Spleen (tissue), 11 donors: ENCODE data around the gene SULT1C2. TPM values are rescaled to one million over a fixed set of nuclear protein-coding genes. Genes with fewer than 3 reads are reported as not detected.

Experiments used
- DNase-seq: peaks from one replicate; pipeline ENCODE4 v3.0.0-alpha.2; 2020
- H3K27ac ChIP-seq, 8 donors: fragments of 200-600 bp; sonication (generic) in 7 of 8; 1 replicate in 4 of 8; 2 replicates in 4 of 8; pipeline versions ENCODE4 v1.5.0 to v1.8.0; 2016 to 2021; ENCODE audit warnings: inconsistent platforms in 4 of 8, mild to moderate bottlenecking in 4 of 8, moderate library complexity in 1 of 8
- H3K27me3 ChIP-seq, 7 donors: fragments of 200-600 bp; sonication (generic) in 6 of 7; replicated peaks in 1 of 7; 1 replicate in 4 of 7; 2 replicates in 3 of 7; pipeline versions ENCODE4 v1.5.0 to v1.8.0; 2016 to 2021; ENCODE audit warnings: inconsistent platforms in 3 of 7, mild to moderate bottlenecking in 1 of 7
- H3K36me3 ChIP-seq, 6 donors: fragments of 200-600 bp; sonication (generic) in 5 of 6; 1 replicate in 4 of 6; 2 replicates in 2 of 6; pipeline versions ENCODE4 v1.5.0 to v1.8.0; 2016 to 2021; ENCODE audit warnings: inconsistent platforms in 2 of 6
- H3K4me1 ChIP-seq, 6 donors: fragments of 200-600 bp; sonication (generic) in 5 of 6; 1 replicate in 3 of 6; 2 replicates in 3 of 6; pipeline versions ENCODE4 v1.5.0 to v1.8.0; 2016 to 2021; ENCODE audit warnings: inconsistent platforms in 3 of 6
- H3K4me3 ChIP-seq, 8 donors: fragments of 200-600 bp; sonication (generic) in 7 of 8; 1 replicate in 4 of 8; 2 replicates in 4 of 8; pipeline versions ENCODE4 v1.5.0 to v1.8.0; 2016 to 2021; ENCODE audit warnings: inconsistent platforms in 4 of 8, mild to moderate bottlenecking in 4 of 8, moderate library complexity in 2 of 8
- H3K9me3 ChIP-seq, 8 donors: fragments of 200-600 bp; sonication (generic) in 7 of 8; 1 replicate in 4 of 8; 2 replicates in 4 of 8; pipeline versions ENCODE4 v1.5.0 to v1.8.0; 2016 to 2021; ENCODE audit warnings: inconsistent platforms in 4 of 8
- POLR2A ChIP-seq, 3 donors: fragments of 450-650 bp; IDR thresholded peaks; one replicate each; pipeline ENCODE4 v1.5.1; 2017; ENCODE audit warnings: antibody characterized with exemption in 3 of 3, mild to moderate bottlenecking in 1 of 3
- POLR2AphosphoS5 ChIP-seq, 3 donors: sonication (generic); formaldehyde crosslinking; IDR thresholded peaks; one replicate each; pipeline ENCODE4 v1.5.1; 2017; ENCODE audit warnings: antibody characterized with exemption in 3 of 3
- WGBS, 5 donors: extraction: QIAGEN DNeasy Blood & Tissue Kit in 3 of 5; methylation state at CpG; one replicate each; pipeline versions ENCODE4 v1.1.5 to v1.1.7; 2013 to 2018; 5-methylcytosine and 5-hydroxymethylcytosine counted together
- intact Hi-C: fragments of 100-400 bp; cut with DNase I; formaldehyde crosslinking; loops from one replicate; pipeline ENCODE4 v1.15.0; 2023; ENCODE audit warnings: low total_unique reads
- polyA plus RNA-seq, 3 donors: library from polyadenylated mRNA; stranded (reverse); fragments of 200-250 nt; gene quantifications; one replicate each; pipeline ENCODE4 v1.2.1, GENCODE V29; 2013
- total RNA-seq, 7 donors: library from RNA; depleted of rRNA in 3 of 7; stranded (reverse); fragments of >200 nt in 3 of 7; fragmentation: NEBNext Ultra II Directional in 4 of 7; extraction: Animal tissue kit (Norgen Biotek cat#: 25700) in 4 of 7; gene quantifications; one replicate each; pipeline versions ENCODE4 v1.1.0 to v1.2.1, GENCODE V29; 2016 to 2021
- TF ChIP-seq, protein P1 (sequence below), 11 experiments: fragments of 200-600 bp in 7 of 11; fragments of 450-650 bp in 4 of 11; sonication (generic) in 4 of 11; IDR thresholded peaks in 8 of 11; conservative IDR thresholded peaks in 3 of 11; 1 replicate in 7 of 11; 2 replicates in 4 of 11; pipeline versions ENCODE4 v1.4.0 to v1.8.0; 2016 to 2021; ENCODE audit warnings: antibody characterized with exemption in 11 of 11, inconsistent platforms in 4 of 11, mild to moderate bottlenecking in 1 of 11
- donor health status: healthy with polysubstance abuse.
- donor health status: DM: no; HTN: no; CAD: no; lungs with moderate emphysema.
- donor health status: DM: no; HTN: no; CAD: no.
- donor health status: Bipolar disorder and iron deficiency.
- donor health status: healthy.
- donor health status: DM: no; HTN: no; CAD: no.
- donor health status: DM: yes; HTN: yes; CAD: no.

The SULT1C2 gene
- total and polyA plus RNA-seq, 10 donors: 0.17 to 2.7 (median 0.83) TPM; not detected in 1

DNA sequence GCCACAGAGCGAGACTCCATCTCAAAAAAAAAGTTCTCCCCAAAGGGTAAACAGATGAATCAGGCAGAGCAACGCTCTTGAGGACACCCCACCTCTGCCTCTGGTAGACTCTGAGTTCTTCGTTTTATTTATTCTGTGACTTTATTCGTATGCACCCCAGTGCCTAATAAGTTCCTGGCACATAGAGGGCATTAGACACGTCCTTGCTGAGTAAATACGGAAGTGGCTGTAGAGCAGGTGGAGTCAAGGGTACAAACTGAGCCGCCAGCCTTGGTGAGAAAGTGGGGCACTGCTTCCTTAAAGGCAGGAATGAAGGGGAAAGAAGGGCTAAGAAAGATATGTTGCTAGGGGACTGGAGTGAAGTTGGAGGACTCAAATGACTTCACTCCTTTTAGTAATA lies 12.9 kb downstream of the SULT1C2 start:
- H3K27me3 ChIP-seq: no peaks in the 10 kb centered on the region
- no peaks in the 10 kb centered on the region for H3K9me3 ChIP-seq
- TF ChIP-seq POLR2AphosphoS5 (IDR thresholded peaks at IDR 0.05): no peak
- no peak for TF ChIP-seq POLR2A (IDR thresholded peaks at IDR 0.05)
- TF ChIP-seq, protein P1, sequence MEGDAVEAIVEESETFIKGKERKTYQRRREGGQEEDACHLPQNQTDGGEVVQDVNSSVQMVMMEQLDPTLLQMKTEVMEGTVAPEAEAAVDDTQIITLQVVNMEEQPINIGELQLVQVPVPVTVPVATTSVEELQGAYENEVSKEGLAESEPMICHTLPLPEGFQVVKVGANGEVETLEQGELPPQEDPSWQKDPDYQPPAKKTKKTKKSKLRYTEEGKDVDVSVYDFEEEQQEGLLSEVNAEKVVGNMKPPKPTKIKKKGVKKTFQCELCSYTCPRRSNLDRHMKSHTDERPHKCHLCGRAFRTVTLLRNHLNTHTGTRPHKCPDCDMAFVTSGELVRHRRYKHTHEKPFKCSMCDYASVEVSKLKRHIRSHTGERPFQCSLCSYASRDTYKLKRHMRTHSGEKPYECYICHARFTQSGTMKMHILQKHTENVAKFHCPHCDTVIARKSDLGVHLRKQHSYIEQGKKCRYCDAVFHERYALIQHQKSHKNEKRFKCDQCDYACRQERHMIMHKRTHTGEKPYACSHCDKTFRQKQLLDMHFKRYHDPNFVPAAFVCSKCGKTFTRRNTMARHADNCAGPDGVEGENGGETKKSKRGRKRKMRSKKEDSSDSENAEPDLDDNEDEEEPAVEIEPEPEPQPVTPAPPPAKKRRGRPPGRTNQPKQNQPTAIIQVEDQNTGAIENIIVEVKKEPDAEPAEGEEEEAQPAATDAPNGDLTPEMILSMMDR (IDR thresholded peaks at IDR 0.05 in 8 of 11, conservative IDR thresholded peaks at IDR 0.05 in 3 of 11): no peak
- no peaks in the 10 kb centered on the region for H3K4me1 ChIP-seq
- intact Hi-C loops: no loop called here
- H3K36me3 ChIP-seq: no peaks in the 10 kb centered on the region
- H3K4me3 ChIP-seq: no peak overlapping the region
- WGBS, 5 donors: 84 to 94% (median 88%) methylated on average over 7 of the region's 7 CpGs
- H3K27ac ChIP-seq: no peak overlapping the region
- no peak for DNase-seq

DNA sequence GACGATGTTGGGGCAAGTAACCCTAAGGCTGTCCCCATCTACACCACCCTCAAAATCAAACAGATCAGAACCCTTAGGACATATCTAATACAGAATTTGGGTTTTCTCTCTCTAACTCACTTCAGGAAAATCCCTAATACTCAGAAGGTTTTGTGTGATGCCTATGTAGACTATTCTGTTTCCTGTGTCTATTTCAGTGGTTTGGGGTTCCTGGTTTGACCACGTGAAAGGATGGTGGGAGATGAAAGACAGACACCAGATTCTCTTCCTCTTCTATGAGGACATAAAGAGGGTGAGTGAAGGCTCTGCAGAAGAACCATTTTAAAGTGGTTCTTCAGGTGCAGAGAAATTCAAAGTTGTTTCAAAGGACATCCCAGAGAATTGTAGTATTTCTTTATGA lies 16.3 kb downstream of the SULT1C2 start:
- no peak for DNase-seq
- H3K4me3 ChIP-seq: no peak overlapping the region
- H3K9me3 ChIP-seq: no peaks in the 10 kb centered on the region
- intact Hi-C loops: no loop called here
- TF ChIP-seq, protein P1 (IDR thresholded peaks at IDR 0.05 in 8 of 11, conservative IDR thresholded peaks at IDR 0.05 in 3 of 11): no peak
- no peak for TF ChIP-seq POLR2AphosphoS5 (IDR thresholded peaks at IDR 0.05)
- no peak for TF ChIP-seq POLR2A (IDR thresholded peaks at IDR 0.05)
- WGBS, 5 donors: 48 to 58% (median 55%) methylated on average over 2 of the region's 2 CpGs
- H3K36me3 ChIP-seq: no peaks in the 10 kb centered on the region
- no peaks in the 10 kb centered on the region for H3K4me1 ChIP-seq
- no peak overlapping the region for H3K27ac ChIP-seq
- H3K27me3 ChIP-seq: no peaks in the 10 kb centered on the region

DNA sequence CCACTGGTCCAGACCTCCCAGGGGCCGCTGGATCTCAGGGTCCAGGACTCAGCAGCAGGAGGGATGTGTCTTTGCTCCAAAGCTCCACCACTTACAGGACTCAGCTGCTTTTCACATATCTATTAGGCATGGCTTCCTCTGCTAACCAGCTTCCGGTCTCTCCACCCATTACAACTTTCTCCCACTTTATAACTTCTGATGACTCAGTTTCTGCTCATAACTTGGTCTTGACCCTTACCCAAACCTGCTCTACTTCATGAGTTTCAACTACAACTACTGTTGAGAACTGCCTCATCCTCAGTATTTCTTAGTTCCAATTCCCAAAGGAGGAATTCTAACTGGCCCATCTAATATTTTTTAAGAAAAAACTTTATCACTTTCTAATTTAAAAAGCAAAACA lies 17.2 kb downstream of the SULT1C2 start:
- Histone ChIP-seq H3K4me3 (no peak overlapping the region), H3K27me3 (no peaks in the 10 kb centered on the region), H3K36me3 (no peaks in the 10 kb centered on the region), H3K27ac (no peak overlapping the region), H3K4me1 (no peaks in the 10 kb centered on the region), H3K9me3 (no peaks in the 10 kb centered on the region)
- TF ChIP-seq, protein P1 (IDR thresholded peaks at IDR 0.05 in 8 of 11, conservative IDR thresholded peaks at IDR 0.05 in 3 of 11): no peak
- no peak for TF ChIP-seq POLR2A (IDR thresholded peaks at IDR 0.05)
- TF ChIP-seq POLR2AphosphoS5 (IDR thresholded peaks at IDR 0.05): no peak
- 83 to 96% (median 92%) methylated on average over 2 of the region's 2 CpGs for WGBS, 5 donors
- DNase-seq: no peak
- intact Hi-C loops: no loop called here

DNA sequence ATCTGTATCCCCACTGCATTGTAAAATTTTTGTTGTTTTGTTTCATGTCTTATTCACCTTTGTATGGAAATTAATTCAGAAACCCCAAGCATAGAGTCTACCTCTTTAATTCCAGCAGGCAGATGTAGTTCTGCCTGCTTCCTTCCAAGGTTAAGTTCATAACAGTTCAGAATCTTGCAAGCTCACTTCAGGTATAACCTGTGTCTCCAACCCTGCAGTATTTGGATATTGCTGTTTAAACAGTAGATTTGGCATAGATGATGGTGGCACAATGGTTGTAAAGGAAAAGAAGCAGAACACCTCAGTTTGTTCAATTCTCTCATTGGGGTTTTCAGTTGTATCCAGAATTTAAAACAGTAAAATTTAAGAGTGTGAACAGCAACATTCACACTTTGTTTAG lies 21.2 kb downstream of the SULT1C2 start:
- Histone ChIP-seq H3K4me1 (no peaks in the 10 kb centered on the region), H3K27me3 (no peaks in the 10 kb centered on the region), H3K36me3 (no peaks in the 10 kb centered on the region), H3K9me3 (no peaks in the 10 kb centered on the region), H3K27ac (no peak overlapping the region), H3K4me3 (no peak overlapping the region)
- DNase-seq: no peak
- intact Hi-C loops: no loop called here
- TF ChIP-seq, protein P1 (IDR thresholded peaks at IDR 0.05 in 8 of 11, conservative IDR thresholded peaks at IDR 0.05 in 3 of 11): no peak
- TF ChIP-seq POLR2A (IDR thresholded peaks at IDR 0.05) (no peak), POLR2AphosphoS5 (IDR thresholded peaks at IDR 0.05) (no peak)
